NK-92 (cell line): ENCODE measurements around the gene ARMC10.
"Not testable (repeated sequence)": the region's sequence is repeated elsewhere in the genome, so short reads cannot be mapped to it uniquely, and the experiment has no call there.

ENCODE experiments used
- DNase-seq: peaks from one replicate; lab custom pipeline; 2025; ENCODE audit not compliant: unreplicated experiment; lab: John Stamatoyannopoulos, UW

The ARMC10 gene

GRCh38 chr7:103121641-103122040 lies 46.7 kb downstream of the ARMC10 start:
- no peak for DNase-seq

DNA sequence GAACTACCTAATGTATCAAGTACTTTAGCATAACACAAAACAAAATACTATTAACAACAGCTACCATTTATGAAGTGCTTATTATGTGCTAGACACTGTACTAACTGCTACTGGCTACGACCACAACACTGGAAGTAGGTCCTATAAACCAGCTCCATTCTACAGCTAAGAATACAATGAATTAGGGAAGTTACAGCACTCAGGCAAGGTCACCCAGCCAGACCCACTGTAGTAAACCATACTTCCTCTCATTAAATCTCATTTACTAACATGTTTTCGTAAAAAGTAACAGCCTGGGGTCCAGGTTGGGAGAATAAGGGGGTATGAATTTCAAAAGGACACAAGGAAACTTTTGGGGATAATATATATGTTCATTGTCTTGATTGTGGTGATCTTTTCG lies 48.6 kb downstream of the ARMC10 start:
- DNase-seq = no peak

DNA sequence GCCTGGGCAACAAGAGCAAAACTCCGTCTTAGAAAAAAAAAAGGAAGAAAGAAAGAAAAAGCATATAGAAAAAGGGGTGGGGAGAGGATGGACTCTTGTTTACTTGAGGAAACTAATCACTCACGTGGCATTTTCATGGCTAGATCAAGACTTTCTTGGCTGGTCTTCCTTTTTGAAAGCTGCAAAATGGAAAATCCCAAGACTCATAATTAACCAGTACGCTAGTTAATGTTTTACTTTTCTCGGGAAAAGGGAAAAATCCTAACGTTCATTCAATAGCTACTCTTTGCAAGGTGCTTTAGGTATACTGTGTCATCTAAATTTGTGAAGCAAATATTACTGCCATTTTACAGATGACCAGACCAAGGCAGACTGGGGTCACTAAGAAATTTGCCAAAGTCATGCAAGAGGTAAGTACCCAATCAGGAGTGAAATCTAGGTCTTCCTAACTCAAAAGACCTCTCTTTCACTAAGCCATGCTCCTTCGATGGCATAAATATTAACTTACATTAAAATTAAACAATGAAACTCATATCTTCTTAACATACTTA lies 49.6 kb downstream of the ARMC10 start:
- DNase-seq = no peak

GRCh38 chr7:103127006-103127405 lies 52.1 kb downstream of the ARMC10 start:
- no peak for DNase-seq

GRCh38 chr7:103129702-103130549 lies 55.0 kb downstream of the ARMC10 start:
- DNase-seq = no peak

GRCh38 chr7:103130901-103131624 lies 56.1 kb downstream of the ARMC10 start:
- no peak for DNase-seq

DNA sequence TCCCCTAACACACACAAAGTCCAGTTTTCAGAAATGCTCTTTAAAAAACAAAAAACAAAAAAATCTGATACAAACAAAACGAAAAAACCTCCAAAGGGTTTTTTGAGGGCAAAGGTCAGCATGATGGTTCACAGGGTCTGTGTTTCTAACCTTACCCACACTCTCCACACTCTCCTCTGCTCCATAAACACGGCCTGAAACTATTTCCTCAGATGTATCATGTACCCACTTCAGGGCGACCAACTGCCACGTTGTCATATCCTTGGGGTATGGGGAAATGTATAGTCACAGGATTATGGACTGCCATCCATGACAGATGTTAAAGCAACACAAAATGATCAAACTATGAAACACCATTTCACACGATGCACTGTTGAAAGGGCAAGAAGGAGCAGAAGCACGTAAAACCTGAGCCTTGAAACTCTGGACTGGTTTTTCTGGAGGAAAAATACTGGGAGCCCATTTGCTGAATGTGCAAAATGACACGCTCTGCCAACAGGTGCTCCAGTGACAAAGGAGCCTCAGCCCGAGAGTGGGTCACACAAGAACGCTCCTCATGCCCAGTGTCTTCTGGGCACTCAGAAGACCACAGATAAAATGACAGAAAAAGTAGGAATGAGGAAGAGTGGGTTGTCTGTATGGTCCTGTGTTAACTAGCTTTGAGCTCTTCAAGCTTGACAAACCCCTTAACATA lies 58.2 kb downstream of the ARMC10 start:
- DNase-seq = no peak

- no peak for DNase-seq
Observed at GRCh38 chr7:103134836-103135554, 60.1 kb downstream of the ARMC10 start.

DNA sequence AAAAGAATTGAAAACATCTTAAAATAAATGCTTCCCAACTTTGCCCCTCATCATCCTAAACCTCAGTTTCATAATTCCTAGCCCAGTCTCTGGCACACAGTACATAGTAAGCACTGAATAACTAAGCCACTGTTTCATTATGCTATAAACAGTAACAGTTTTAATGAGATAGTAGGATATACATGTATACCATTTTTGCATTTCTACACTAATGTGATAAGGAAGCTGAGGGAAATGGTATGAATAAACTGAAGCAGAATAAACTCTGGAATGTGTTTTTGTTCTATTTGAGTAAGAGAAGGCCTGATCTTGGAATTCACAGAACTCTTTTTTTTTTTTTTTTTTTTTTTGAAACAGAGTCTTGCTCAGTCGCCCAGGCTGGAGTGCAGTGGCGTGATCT lies 65.1 kb downstream of the ARMC10 start:
- no peak for DNase-seq

DNA sequence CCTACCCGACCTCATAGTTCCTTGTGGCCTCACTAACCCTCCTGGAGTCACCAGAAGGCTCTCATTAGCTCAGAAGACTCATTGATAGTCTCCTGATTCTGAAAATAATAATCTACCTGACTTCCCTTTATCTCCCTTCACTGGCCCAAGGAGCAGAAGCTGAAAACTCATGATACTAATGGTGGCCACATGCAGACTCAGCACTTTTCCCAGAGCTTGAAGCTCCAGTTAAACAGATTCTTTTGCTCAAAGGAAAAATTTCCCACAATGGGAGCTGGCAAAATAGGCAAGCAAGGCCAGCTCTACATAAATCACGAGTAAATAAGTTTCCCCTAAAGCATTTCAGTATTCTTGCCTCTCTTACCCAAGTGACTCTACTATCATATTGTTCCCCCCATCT lies 65.7 kb downstream of the ARMC10 start:
- DNase-seq = no peak

DNA sequence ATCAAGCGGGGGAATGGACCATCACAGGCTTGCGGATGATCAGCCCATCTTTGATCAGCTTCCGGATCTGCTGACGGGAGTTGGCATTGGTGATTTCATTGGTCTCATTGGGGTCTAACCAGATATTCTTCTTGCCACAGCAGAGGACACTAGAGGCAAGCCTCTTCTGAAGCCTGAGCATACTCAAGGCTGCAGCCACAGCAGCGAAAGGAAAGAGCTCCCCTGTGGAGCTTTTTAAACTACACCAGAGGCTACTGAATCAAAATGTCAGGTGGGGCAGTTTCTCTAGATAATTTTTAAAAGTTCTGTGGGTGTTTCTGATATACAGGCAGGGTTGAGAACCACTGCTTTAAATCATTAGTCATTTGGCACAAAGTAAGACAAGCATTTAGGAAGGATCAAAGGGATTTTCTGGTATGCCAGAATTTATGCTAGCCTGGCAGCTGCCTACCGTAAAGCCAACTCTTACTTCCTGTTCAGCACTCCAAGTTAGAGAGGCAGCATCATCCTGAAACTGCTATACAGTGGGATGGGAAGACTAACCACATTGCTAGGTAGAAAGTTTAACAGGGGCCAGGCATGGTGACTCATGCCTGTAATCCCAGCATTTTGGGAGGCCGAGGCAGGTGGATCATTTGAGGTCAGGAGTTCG lies 66.9 kb downstream of the ARMC10 start:
- DNase-seq = no peak

GRCh38 chr7:103142494-103142893 lies 67.6 kb downstream of the ARMC10 start:
- DNase-seq = no peak

GRCh38 chr7:103143868-103144267 lies 68.9 kb downstream of the ARMC10 start:
- DNase-seq = no peak

DNA sequence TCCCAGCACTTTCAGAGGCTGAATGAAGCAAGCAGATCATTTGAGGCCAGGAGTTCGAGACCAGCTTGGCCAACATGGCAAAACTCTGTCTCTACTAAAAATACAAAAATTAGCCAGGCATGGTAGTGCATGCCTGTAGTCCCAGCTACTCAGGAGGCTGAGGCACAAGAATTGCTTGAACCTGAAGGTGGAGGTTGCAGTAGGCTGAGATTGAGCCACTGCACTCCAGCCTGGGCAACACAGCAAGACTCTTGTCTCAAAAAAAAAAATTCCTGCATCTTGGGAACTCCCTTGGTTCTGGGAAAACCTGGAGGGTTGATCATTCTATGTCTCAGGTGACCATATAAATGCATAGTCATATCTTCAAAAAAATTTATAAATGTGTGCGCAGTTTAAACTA lies 69.8 kb downstream of the ARMC10 start:
- DNase-seq = not testable (repeated sequence)

- DNase-seq = no peak
Observed at GRCh38 chr7:103148131-103148993, 73.4 kb downstream of the ARMC10 start.
